ENCODE measurements around the gene YPEL1.

GRCh38 chr22:21677606-21678443, 57.8 kb downstream of the YPEL1 start:
- TF ChIP-seq CTCF (IDR thresholded peaks at IDR 0.05; ENCODE audit: low read length): no peak
- TF ChIP-seq EZH2 (IDR thresholded peaks at IDR 0.05; ENCODE audit: borderline replicate concordance, low read length): no peak

Data from OCI-LY1 (cell line).